Stimulated activated CD4-positive, alpha-beta T cell treated with anti-CD3 and anti-CD28 coated beads, Interleukin-1b, Interleukin-23, amount 100 ng/mL, for 24 hours (primary cell): ENCODE data around the gene RANBP3.
A peak's percentile ranks its signal among the peaks of the same experiment; 100 is the strongest.
"Not testable (repeated sequence)": the region's sequence is repeated elsewhere in the genome, so short reads cannot be mapped to it uniquely, and the experiment has no call there.

ENCODE experiments used
- DNase-seq, 4 experiments: peaks; one replicate each; pipeline ENCODE4 v3.0.0-alpha.2; 2020; ENCODE audit warnings: low read depth in 4 of 4, low spot score in 1 of 4

Gene RANBP3

GRCh38 chr19:5987077-5987818 is 9.3 kb upstream of the RANBP3 start:
- peak; percentile 55 to 65 (median 60) for DNase-seq

- DNase-seq, result not testable (repeated sequence)
These were observed 7.9 kb upstream of the RANBP3 start for GRCh38 chr19:5985837-5986236.

DNA sequence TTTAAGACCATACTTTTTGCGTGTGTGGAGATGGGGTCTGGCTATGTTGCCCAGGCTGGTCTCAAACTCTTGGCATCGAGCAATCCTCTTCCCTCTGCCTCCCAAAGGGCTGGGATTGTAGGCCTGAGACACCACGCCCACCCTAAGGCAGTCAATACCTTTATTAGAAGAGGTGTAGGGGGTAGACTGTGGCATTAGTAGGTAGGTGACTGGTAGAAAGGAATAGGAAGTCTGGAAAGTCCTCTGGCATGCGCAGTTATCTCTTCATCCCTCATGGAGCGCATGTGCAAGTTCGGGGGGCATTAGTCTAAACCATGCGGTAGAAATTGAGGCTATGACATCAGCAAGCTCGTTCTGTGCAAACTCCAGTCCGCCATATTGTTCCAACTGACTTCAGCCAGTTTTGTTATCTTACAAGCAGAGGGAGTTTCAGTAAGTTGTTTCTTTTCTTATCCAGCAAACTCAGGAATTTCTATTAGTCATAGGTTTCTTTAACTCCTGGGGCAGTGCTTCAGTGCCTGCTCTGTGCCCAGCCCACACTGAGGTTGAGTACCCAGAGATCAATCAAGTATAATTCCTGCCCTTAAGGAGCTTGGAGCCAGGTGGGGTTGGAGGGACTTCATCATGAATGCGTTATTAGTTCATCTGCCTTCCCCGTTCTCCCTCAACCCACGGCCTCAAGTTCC is 7.3 kb upstream of the RANBP3 start:
- DNase-seq, result no peak

DNA sequence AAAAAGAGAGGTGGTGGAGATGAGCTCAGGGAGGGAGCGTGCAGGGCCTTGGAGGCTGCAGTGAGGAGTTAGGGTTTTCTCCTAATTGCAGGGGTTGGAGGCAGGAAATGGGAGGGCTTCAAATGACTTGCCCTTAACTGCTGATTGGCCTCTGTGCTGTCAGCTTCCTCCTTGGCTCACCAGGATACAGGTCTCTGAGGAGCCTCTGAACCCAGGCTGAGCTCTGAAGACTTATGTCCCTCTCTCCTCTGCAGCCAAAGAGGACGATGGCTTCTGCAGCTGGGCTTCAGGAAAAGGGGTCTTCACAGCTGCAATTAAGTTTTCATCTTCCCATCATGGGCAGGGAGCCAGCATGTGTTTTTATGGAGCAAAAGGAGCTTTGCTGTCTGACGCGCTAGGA is 6.7 kb upstream of the RANBP3 start:
- DNase-seq, result no peak

DNA sequence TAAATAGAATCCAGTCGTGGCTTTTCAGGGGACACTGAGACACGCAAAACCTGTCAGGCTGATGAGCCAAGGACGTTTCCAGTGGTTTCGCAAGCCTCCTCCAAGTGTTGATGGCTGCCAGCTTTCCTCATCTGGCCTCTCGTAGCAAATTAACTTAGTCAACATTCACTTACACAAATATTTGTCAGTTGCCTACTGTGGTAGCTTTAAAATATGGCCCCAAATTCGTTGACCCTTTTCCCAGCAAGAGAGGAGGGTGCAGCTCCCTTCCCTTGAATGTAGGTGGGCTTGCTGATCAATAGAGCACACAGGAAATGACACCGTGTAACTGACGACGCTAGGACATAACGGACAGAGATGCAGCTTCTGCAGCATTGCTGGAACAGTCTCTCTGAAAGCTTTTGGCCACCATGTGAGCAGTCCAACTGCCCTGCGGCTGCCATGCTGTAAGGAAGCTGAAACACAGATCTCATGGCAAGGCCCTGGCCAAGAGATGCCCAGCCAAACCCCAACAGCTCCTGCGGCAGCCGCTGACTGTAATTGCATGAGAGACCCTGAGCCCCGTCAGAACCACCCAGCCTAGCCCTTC is 5.5 kb upstream of the RANBP3 start:
- no peak for DNase-seq

DNA sequence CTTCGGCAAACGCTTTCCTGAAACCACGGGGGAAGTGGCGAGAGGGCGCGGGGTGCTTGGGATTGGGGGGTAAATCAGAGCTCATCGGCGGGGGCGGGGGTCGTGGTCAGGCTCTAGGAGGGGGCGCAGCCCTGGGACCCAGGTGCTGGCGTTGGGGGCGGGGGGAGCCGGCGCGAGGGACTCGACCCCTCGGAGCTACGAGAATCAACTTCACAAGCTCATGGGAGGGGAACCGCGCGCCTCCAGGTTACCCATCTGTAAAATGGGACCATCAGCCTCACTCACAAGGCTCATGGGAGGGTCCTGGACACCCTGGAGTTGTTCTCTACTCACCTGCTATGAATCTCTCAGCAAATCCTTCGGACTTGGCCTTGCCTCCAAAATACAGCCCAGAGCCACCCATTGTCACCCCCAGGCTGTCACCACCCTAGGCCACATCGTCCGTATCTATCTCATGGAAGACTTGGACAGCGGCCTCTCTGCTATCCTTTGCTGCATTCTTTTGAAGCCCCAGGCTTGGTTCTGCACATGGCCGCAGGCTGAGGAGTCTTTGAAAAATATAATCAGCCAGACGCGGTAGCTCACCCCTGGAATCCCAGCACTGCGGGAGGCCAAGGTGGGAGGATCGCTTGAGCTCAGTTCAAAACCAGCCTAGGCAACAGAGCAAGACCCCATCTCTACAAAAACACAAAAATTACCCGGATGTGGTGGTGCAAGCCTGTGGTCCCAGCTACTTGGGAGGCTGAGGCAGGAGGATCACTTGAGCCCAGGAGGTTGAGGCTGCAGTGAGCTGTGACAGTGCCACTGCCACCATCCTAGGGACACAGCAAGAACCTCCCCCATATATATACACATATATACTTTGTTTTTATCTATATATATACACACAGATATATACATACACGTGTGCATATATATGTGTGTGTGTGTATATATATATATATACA is 939 bp upstream of the RANBP3 start:
- DNase-seq, result no peak

- DNase-seq, result no peak
These were observed 637 bp downstream of the RANBP3 start for GRCh38 chr19:5977222-5977784.

DNA sequence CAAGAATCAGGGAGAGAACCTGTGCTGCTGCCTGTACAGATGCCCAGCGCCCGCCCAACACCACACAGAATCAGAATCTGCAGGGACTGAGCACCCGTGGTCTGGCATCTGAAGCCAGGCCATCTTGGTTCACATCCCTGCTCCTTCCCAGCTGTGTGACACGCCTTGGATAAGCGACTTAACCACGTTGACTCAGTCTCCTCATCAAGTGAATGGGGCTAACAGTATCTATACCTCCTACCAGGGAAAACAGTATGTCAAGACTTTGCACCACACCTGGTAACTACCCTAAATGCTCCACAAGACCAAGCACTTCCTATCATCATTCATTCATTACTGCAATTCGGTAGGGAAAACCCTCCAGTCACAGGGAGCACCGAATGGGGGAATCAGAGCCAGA is 1.2 kb downstream of the RANBP3 start:
- DNase-seq, result no peak

- DNase-seq, result no peak
These were observed 2.6 kb downstream of the RANBP3 start for GRCh38 chr19:5975388-5975728.

- peak in 2 of 4 experiments; percentile 35 to 38 for DNase-seq
These were observed 3.1 kb downstream of the RANBP3 start for GRCh38 chr19:5974721-5975387.

- DNase-seq, result no peak
These were observed 3.9 kb downstream of the RANBP3 start for GRCh38 chr19:5973867-5974635.

- DNase-seq, result no peak
These were observed 4.6 kb downstream of the RANBP3 start for GRCh38 chr19:5973376-5973775.

- no peak for DNase-seq
These were observed 5.6 kb downstream of the RANBP3 start for GRCh38 chr19:5972355-5972731.

DNA sequence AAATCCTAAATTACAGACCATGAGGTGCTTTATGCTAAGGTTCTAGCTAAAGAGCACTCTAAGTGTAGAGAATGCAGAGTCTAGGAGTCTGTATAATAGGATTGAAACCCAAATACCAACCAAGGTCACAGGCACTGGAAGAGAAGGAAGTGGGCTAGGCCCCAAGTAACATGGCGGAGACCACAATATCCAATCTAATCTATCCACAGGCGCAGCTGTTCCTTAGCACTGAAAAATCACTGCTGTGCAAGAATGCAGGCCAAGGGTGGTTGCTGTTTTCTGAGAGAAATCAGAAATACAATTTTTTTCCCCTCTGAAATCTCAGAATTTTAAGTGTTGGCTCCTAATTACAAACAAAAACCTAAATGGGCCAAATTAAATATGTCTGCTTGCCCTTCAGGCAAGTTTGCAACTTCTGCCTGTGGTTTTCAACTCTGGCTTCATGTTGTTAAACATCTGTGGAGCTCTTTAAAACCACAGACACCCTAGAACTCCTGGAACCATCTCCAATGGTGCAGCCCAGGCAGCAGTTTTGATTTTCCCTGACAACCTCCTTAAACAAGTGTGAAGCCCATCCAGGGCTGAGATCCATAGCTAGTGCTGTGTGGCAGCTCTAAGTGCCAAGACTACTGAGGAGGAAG is 6.1 kb downstream of the RANBP3 start:
- DNase-seq, result no peak

GRCh38 chr19:5969476-5969875 is 8.5 kb downstream of the RANBP3 start:
- no peak for DNase-seq

DNA sequence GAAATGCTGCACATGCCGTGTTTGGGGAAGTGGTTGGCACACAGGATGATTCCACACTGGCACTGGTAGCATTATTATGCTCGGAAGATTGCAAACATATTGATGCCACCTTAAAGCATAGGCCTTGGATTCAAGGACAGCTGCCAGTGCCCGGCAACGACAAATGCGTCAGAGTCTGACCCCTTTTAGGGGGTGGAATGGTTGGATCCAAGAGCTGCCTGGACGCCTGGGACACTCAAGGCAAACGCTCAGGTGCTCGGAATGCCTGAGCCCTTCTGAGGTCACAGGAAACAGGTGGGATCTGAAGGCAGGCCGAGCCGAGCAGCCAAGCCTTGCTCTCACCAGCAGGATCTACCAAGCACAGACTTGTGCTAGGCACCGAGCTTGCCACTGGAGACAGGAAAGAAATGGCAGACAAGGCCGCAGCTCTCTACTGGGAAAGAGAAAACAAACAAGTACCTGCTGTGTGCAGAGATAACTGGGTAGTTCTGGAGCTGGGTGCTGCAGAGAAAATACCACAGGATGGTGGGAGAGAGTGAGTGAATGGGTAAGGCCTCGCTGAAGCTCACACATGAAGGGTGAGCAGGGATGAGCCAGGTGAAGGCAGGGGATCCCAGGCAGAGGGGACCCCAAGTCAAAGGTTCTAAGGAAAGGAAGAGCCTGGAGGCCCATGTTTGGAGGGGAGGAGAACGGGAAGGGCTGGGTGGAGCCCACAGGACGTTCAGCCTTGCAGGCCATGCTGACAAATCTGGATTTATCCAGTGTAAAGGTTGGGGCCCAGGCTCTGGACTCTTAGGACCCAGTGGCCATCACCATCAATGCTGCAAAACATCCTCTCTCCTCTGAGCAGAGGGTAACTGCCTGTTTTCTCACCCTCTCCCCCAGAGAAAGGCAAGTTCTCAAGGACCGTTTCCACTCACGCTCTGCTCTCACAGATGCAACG is 9.2 kb downstream of the RANBP3 start:
- DNase-seq, result no peak

DNA sequence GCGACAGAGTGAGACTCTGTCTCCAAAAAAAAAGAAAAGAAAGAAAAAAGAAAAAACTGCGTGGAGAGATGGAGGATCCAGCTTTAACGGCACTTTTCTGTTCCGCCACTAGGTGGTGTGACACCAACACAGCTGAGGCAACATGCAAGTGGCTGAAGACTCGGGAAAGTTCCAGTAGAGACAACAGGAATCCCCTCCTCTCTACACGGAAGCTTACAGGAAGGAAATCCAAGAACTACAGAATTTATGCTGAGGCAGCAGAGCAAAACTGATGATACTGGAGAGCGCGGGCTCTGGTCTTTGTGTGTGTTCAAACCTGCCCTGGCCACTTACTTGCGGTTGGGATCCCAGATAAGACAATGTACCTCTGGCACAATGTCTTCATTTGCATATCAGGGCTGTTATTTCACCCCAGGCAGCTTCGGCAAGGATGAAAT is 9.9 kb downstream of the RANBP3 start:
- DNase-seq, result peak in 2 of 4 experiments; percentile 34 to 55

DNA sequence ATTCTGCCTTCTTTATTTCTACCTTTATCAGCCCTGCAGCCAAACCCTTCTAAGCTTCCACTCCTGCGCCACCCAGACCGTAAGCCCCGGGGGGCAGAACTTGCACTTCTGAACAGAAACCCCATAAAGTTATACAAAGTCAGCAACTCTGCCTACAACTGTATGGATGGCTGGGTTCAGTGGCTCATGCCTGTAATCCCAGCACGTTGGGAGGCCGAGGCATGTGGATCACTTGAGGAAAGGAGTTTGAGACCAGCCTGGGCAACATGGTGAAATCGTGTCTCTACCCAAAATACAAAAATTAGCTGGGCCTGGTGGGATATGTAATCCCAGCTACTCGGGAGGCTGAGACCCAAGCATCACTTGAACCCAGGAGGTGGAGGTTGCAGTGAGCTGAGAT is 10.4 kb downstream of the RANBP3 start:
- DNase-seq, result no peak
